Upper lobe of left lung (tissue), 4 donors: Measurements from ENCODE around the gene ATP2A3.
"Not testable (repeated sequence)": the region's sequence is repeated elsewhere in the genome, so short reads cannot be mapped to it uniquely, and the experiment has no call there.

Experiments used
- POLR2A ChIP-seq, 4 donors: fragments of 450-650 bp; IDR thresholded peaks; one replicate each; pipeline ENCODE4 v1.5.1; 2016 to 2017; ENCODE audit warnings: antibody characterized with exemption in 4 of 4, mild to moderate bottlenecking in 2 of 4
- TF ChIP-seq, protein P1 (sequence below), 6 experiments: fragments of 450-650 bp in 4 of 6; fragments of 200-600 bp in 2 of 6; sonication (generic) in 2 of 6; IDR thresholded peaks; one replicate each; pipeline ENCODE4 v1.5.1; 2016 to 2019; ENCODE audit warnings: antibody characterized with exemption in 6 of 6

DNA sequence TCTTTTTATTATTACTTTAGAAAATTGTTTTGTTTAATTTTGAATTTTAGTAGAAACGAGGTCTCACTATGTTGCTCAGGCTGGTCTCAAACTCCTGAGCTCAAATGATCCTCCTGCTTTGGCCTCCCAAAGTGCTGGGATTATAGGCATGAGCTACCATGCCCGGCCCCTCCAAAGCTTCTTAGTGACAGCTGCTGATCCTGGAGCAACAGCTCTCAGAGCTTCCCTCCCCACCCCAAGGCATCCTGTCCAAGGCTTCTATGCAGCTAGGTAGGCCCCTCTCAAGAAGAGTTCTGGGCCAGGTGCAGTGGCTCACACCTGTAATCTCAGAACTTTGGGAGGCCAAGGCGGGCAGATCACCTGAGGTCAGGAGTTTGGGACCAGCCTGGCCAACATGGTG is 15.7 kb downstream of the ATP2A3 start:
- TF ChIP-seq, protein P1, sequence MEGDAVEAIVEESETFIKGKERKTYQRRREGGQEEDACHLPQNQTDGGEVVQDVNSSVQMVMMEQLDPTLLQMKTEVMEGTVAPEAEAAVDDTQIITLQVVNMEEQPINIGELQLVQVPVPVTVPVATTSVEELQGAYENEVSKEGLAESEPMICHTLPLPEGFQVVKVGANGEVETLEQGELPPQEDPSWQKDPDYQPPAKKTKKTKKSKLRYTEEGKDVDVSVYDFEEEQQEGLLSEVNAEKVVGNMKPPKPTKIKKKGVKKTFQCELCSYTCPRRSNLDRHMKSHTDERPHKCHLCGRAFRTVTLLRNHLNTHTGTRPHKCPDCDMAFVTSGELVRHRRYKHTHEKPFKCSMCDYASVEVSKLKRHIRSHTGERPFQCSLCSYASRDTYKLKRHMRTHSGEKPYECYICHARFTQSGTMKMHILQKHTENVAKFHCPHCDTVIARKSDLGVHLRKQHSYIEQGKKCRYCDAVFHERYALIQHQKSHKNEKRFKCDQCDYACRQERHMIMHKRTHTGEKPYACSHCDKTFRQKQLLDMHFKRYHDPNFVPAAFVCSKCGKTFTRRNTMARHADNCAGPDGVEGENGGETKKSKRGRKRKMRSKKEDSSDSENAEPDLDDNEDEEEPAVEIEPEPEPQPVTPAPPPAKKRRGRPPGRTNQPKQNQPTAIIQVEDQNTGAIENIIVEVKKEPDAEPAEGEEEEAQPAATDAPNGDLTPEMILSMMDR (IDR thresholded peaks at IDR 0.05): not testable (repeated sequence)
- not testable (repeated sequence) for TF ChIP-seq POLR2A (IDR thresholded peaks at IDR 0.05)
